Neural cell (in vitro differentiated cells): ENCODE results near the gene SYT7. TPM values are rescaled to one million over a fixed set of nuclear protein-coding genes. Genes with fewer than 3 reads are reported as not detected.
"Not testable (repeated sequence)": the region's sequence is repeated elsewhere in the genome, so short reads cannot be mapped to it uniquely, and the experiment has no call there.

Experiments used
- H2AFZ ChIP-seq: fragments of 200-600, 300-800 bp; sonication (generic), shearing (Covaris generic); 2 replicates; pipeline ENCODE4 v1.6.0; 2014; ENCODE audit warnings: low read depth, mild to moderate bottlenecking, antibody characterized with exemption, low read length, moderate library complexity
- H3F3A ChIP-seq: fragments of 200-600 bp; shearing (Covaris generic); 2 replicates; pipeline ENCODE4 v1.6.1; 2016; ENCODE audit warnings: mild to moderate bottlenecking, moderate library complexity, mixed read lengths, antibody characterized with exemption, low read length; ENCODE audit not compliant: insufficient read depth, poor library complexity, severe bottlenecking
- H3K27ac ChIP-seq: fragments of 200-600, 300-800 bp; sonication (generic), shearing (Covaris generic); 2 replicates; pipeline ENCODE4 v1.5.1; 2014; ENCODE audit warnings: mild to moderate bottlenecking, low read length, moderate library complexity
- H3K27me3 ChIP-seq: fragments of 300-800, 200-600 bp; sonication (generic), shearing (Covaris generic); 2 replicates; pipeline ENCODE4 v1.6.0; 2014; ENCODE audit warnings: mild to moderate bottlenecking, low read depth, low read length, moderate library complexity; ENCODE audit not compliant: insufficient read depth
- H3K36me3 ChIP-seq: fragments of 300-800, 200-600 bp; sonication (generic), shearing (Covaris generic); 2 replicates; pipeline ENCODE4 v1.5.1; 2014; ENCODE audit warnings: mild to moderate bottlenecking, antibody characterized with exemption, low read length, moderate library complexity; ENCODE audit not compliant: insufficient read depth
- H3K4me2 ChIP-seq: fragments of 300-800, 200-600 bp; sonication (generic), shearing (Covaris generic); 2 replicates; pipeline ENCODE4 v1.6.0; 2014; ENCODE audit warnings: mild to moderate bottlenecking, low read length
- H3K4me3 ChIP-seq: fragments of 300-800, 200-600 bp; sonication (generic), shearing (Covaris generic); 2 replicates; pipeline ENCODE4 v1.5.1; 2014; ENCODE audit warnings: mild to moderate bottlenecking, low read length, moderate library complexity
- H3K79me2 ChIP-seq: fragments of 200-600 bp; shearing (Covaris generic); replicated peaks from 2 replicates; pipeline ENCODE4 v1.6.0; 2014; ENCODE audit warnings: mild to moderate bottlenecking, low read length, moderate library complexity; ENCODE audit not compliant: insufficient read depth
- H3K9ac ChIP-seq: fragments of 300-800, 200-600 bp; sonication (generic), shearing (Covaris generic); 2 replicates; pipeline ENCODE4 v1.6.1; 2016; ENCODE audit warnings: mild to moderate bottlenecking, low read length, mixed read lengths
- H3K9me2 ChIP-seq: fragments of 200-600 bp; shearing (Covaris generic); 2 replicates; pipeline ENCODE4 v1.6.1; 2016; ENCODE audit warnings: mild to moderate bottlenecking, low read length, mixed read lengths; ENCODE audit not compliant: insufficient read depth
- H3K9me3 ChIP-seq: fragments of 200-600, 300-800 bp; sonication (generic), shearing (Covaris generic); 2 replicates; pipeline ENCODE4 v1.6.1; 2016; ENCODE audit warnings: mild to moderate bottlenecking, mixed run types, low read length, moderate library complexity, mixed read lengths
- H4K20me1 ChIP-seq: fragments of 200-600 bp; shearing (Covaris generic); 2 replicates; pipeline ENCODE4 v1.6.1; 2016; ENCODE audit warnings: mild to moderate bottlenecking, mixed run types; ENCODE audit not compliant: insufficient read depth
- CTCF ChIP-seq: fragments of 450-650 bp; IDR thresholded peaks from 2 replicates; pipeline ENCODE4 v1.5.1; 2014; ENCODE audit warnings: antibody characterized with exemption, mild to moderate bottlenecking, moderate library complexity; ENCODE audit not compliant: poor library complexity, severe bottlenecking
- EP300 ChIP-seq: fragments of 450-650 bp; conservative IDR thresholded peaks from 2 replicates; pipeline ENCODE4 v1.6.1; 2014; ENCODE audit warnings: antibody characterized with exemption, mild to moderate bottlenecking, moderate library complexity; ENCODE audit not compliant: poor library complexity, severe bottlenecking
- EZH2 ChIP-seq: fragments of 200-600, 300-800 bp; shearing (Covaris generic), sonication (generic); IDR thresholded peaks from 2 replicates; pipeline ENCODE4 v1.6.1; 2014; ENCODE audit warnings: antibody characterized with exemption, low read length, borderline replicate concordance, mild to moderate bottlenecking; ENCODE audit not compliant: insufficient read depth, poor library complexity, severe bottlenecking
- MXI1 ChIP-seq: fragments of 450-650 bp; conservative IDR thresholded peaks from 2 replicates; pipeline ENCODE4 v1.6.1; 2014; ENCODE audit warnings: antibody characterized with exemption, mild to moderate bottlenecking; ENCODE audit not compliant: poor library complexity, severe bottlenecking
- POLR2AphosphoS5 ChIP-seq: IDR thresholded peaks from 2 replicates; pipeline ENCODE4 v1.6.1; 2012
- RAD21 ChIP-seq: fragments of 450-650 bp; conservative IDR thresholded peaks from 2 replicates; pipeline ENCODE4 v1.6.1; 2014; ENCODE audit warnings: antibody characterized with exemption, mild to moderate bottlenecking, moderate library complexity
- REST ChIP-seq: IDR thresholded peaks from 2 replicates; pipeline ENCODE4 v1.6.1; 2012; ENCODE audit warnings: borderline replicate concordance
- SMC3 ChIP-seq: fragments of 450-650 bp; conservative IDR thresholded peaks from 2 replicates; pipeline ENCODE4 v1.6.1; 2014; ENCODE audit warnings: antibody characterized with exemption, mild to moderate bottlenecking, moderate library complexity; ENCODE audit not compliant: poor library complexity
- TAF1 ChIP-seq: IDR thresholded peaks from 2 replicates; pipeline ENCODE4 v1.6.1; 2012; ENCODE audit warnings: low read depth
- polyA plus RNA-seq: library from polyadenylated mRNA; depleted of rRNA; stranded (reverse); fragments of >200 nt; gene quantifications from 2 replicates; pipeline ENCODE4 v1.2.3, GENCODE V29; 2014

The SYT7 gene
- polyA plus RNA-seq, 1 donor from 2014 or later, result 14.0 TPM

- H3K36me3 ChIP-seq, result no peaks in the 10 kb centered on the region
- H3K79me2 ChIP-seq, result no peaks in the 10 kb centered on the region
- no peak overlapping the region for H3K4me3 ChIP-seq
- no peaks in the 10 kb centered on the region for H3K27me3 ChIP-seq
- no peak overlapping the region for H3K9ac ChIP-seq
- no peaks in the 10 kb centered on the region for H3F3A ChIP-seq
- H3K9me2 ChIP-seq, result no peaks in the 10 kb centered on the region
- H3K27ac ChIP-seq, result no peak overlapping the region
- no peak overlapping the region for H3K4me2 ChIP-seq
- H2AFZ ChIP-seq, result no peak overlapping the region
- H3K9me3 ChIP-seq, result no peaks in the 10 kb centered on the region
- H4K20me1 ChIP-seq, result no peaks in the 10 kb centered on the region
- TF ChIP-seq RAD21 (no peak), CTCF (no peak), REST (no peak), POLR2AphosphoS5 (no peak), EZH2 (no peak)
Measured at GRCh38 chr11:61472282-61472681, 108.6 kb downstream of the SYT7 start.

GRCh38 chr11:61468002-61468401 is 112.9 kb downstream of the SYT7 start:
- no peak for TF ChIP-seq POLR2AphosphoS5
- no peak for TF ChIP-seq EP300
- no peak for TF ChIP-seq EZH2
- no peak for TF ChIP-seq SMC3
- no peak for TF ChIP-seq RAD21
- TF ChIP-seq TAF1, result no peak
- TF ChIP-seq MXI1, result no peak
- no peak for TF ChIP-seq REST
- no peak overlapping the region for H2AFZ ChIP-seq
- no peaks in the 10 kb centered on the region for H3K27me3 ChIP-seq
- no peaks in the 10 kb centered on the region for H3F3A ChIP-seq
- H3K9ac ChIP-seq, result no peak overlapping the region
- H3K4me2 ChIP-seq, result no peak overlapping the region
- H3K9me3 ChIP-seq, result no peaks in the 10 kb centered on the region
- no peaks in the 10 kb centered on the region for H4K20me1 ChIP-seq
- H3K79me2 ChIP-seq, result no peaks in the 10 kb centered on the region
- no peaks in the 10 kb centered on the region for H3K9me2 ChIP-seq
- no peak overlapping the region for H3K4me3 ChIP-seq
- H3K27ac ChIP-seq, result no peak overlapping the region
- no peaks in the 10 kb centered on the region for H3K36me3 ChIP-seq

- not testable (repeated sequence) for H2AFZ ChIP-seq, H3K4me2 ChIP-seq, H3K36me3 ChIP-seq, H3K9ac ChIP-seq, H3K4me3 ChIP-seq, H3K27ac ChIP-seq, H3K9me3 ChIP-seq, H4K20me1 ChIP-seq, H3K79me2 ChIP-seq, H3K9me2 ChIP-seq, H3F3A ChIP-seq, H3K27me3 ChIP-seq
Measured at GRCh38 chr11:61467602-61468001, 113.3 kb downstream of the SYT7 start.
